ENCODE measurements around the gene PYGM.

DNA sequence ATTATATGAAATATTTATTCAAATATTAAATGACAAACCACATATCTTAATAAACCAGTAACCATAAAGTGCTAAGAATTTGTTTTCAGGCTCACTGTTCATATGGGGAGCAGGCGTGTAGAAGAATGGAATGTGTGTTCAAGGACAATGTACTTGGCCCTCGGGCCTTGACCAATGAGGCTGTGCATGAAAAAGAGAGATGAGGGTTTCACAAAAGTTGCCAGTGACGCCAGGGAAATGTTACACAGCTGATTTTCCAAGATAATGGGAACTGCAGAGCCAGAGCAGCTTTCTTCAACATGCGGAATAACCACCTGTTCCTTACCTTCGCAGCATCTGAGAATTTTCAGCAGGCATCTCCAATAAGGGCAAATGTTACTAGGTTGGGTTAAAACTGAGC lies 14.4 kb upstream of the PYGM start:
- no peak for TF ChIP-seq ZNF274 (IDR thresholded peaks at IDR 0.05; ENCODE audit: low read depth, low read length)
- TF ChIP-seq YY1 (IDR thresholded peaks at IDR 0.05; ENCODE audit: insufficient read depth, insufficient read length), result no peak
- no peak for TF ChIP-seq SUZ12 (IDR thresholded peaks at IDR 0.05; ENCODE audit: extremely low read depth, insufficient read depth, insufficient read length)
